ENCODE data around the gene NT5C1A. TPM values are rescaled to one million over a fixed set of nuclear protein-coding genes. Genes with fewer than 3 reads are reported as not detected.

NT5C1A gene
- total RNA-seq, 1 donor from 2014 or later: 0.49 TPM

GRCh38 chr1:39654291-39654690 lies 17.6 kb downstream of the NT5C1A start:
- intact Hi-C loops (cut with DNase I): loop anchor here (5.0 kb wide), 1 partner anchor 47 kb away; no protein-coding TSS in a partner anchor
- Histone ChIP-seq H3K36me3 (no peaks in the 10 kb centered on the region), H3K4me1 (peaks cover 4% of the 10 kb centered on the region), H3K27ac (no peak overlapping the region), H3K27me3 (no peaks in the 10 kb centered on the region), H3K9me3 (no peaks in the 10 kb centered on the region), H3K4me3 (no peak overlapping the region)
- ATAC-seq (no peak), DNase-seq (no peak)
- no peak for TF ChIP-seq CTCF (IDR thresholded peaks at IDR 0.05)

GRCh38 chr1:39653546-39654031 lies 18.3 kb downstream of the NT5C1A start:
- ATAC-seq: peak; percentile 88

GRCh38 chr1:39652554-39652953 lies 19.4 kb downstream of the NT5C1A start:
- no peaks in the 10 kb centered on the region for H3K27me3 ChIP-seq
- H3K4me3 ChIP-seq: no peak overlapping the region
- no peaks in the 10 kb centered on the region for H3K36me3 ChIP-seq
- TF ChIP-seq CTCF (IDR thresholded peaks at IDR 0.05): no peak
- DNase-seq: no peak
- H3K4me1 ChIP-seq: peaks cover 6% of the 10 kb centered on the region
- intact Hi-C loops (cut with DNase I): loop anchor here (5.0 kb wide), 1 partner anchor 45 kb away; no protein-coding TSS in a partner anchor
- no peaks in the 10 kb centered on the region for H3K9me3 ChIP-seq
- H3K27ac ChIP-seq: no peak overlapping the region
- no peak for ATAC-seq

More at GRCh38 chr1:39653546-39654031, 18.3 kb downstream of the NT5C1A start:
- H3K27ac ChIP-seq: no peak overlapping the region
- H3K4me1 ChIP-seq: peaks cover 4% of the 10 kb centered on the region
- no peaks in the 10 kb centered on the region for H3K9me3 ChIP-seq
- H3K36me3 ChIP-seq: no peaks in the 10 kb centered on the region
- intact Hi-C loops (cut with DNase I): loop anchor here (5.0 kb wide), 1 partner anchor 46 kb away; no protein-coding TSS in a partner anchor
- no peak overlapping the region for H3K4me3 ChIP-seq
- peak; percentile 85 for DNase-seq
- peak; percentile 90 for TF ChIP-seq CTCF (IDR thresholded peaks at IDR 0.05)
- no peaks in the 10 kb centered on the region for H3K27me3 ChIP-seq

- Histone ChIP-seq H3K4me3 (no peak overlapping the region), H3K36me3 (no peaks in the 10 kb centered on the region), H3K27ac (peak overlapping the region; percentile 32), H3K27me3 (no peaks in the 10 kb centered on the region), H3K9me3 (no peaks in the 10 kb centered on the region), H3K4me1 (peaks cover 11% of the 10 kb centered on the region)
- DNase-seq: no peak
- no peak for TF ChIP-seq CTCF (IDR thresholded peaks at IDR 0.05)
- intact Hi-C loops (cut with DNase I): loop anchor here (5.0 kb wide), 1 partner anchor 45 kb away; no protein-coding TSS in a partner anchor
- no peak for ATAC-seq
Measured at GRCh38 chr1:39652105-39652504, 19.8 kb downstream of the NT5C1A start.

GRCh38 chr1:39650431-39650830 lies 21.5 kb downstream of the NT5C1A start:
- Histone ChIP-seq H3K27ac (no peak overlapping the region), H3K4me1 (peaks cover 13% of the 10 kb centered on the region), H3K4me3 (no peak overlapping the region), H3K27me3 (no peaks in the 10 kb centered on the region), H3K36me3 (no peaks in the 10 kb centered on the region), H3K9me3 (no peaks in the 10 kb centered on the region)
- ATAC-seq (no peak), DNase-seq (no peak)
- intact Hi-C loops (cut with DNase I): loop anchor here (5.0 kb wide), 1 partner anchor 43 kb away; no protein-coding TSS in a partner anchor
- TF ChIP-seq CTCF (IDR thresholded peaks at IDR 0.05): no peak
